Breast epithelium (tissue), 4 donors: ENCODE results near the gene EZH1. TPM values are rescaled to one million over a fixed set of nuclear protein-coding genes. Genes with fewer than 3 reads are reported as not detected.
"Not testable (repeated sequence)": the region's sequence is repeated elsewhere in the genome, so short reads cannot be mapped to it uniquely, and the experiment has no call there.

Experiments used
- DNase-seq, 2 donors: peaks; one replicate each; pipeline ENCODE4 v3.0.0-alpha.2; 2019; ENCODE audit warnings: low spot score in 2 of 2
- H3K27ac ChIP-seq, 2 donors: fragments of 200-600 bp; sonication (generic) in 1 of 2; one replicate each; pipeline ENCODE4 v1.5.1; 2016 to 2019; ENCODE audit warnings: mild to moderate bottlenecking in 1 of 2
- H3K27me3 ChIP-seq, 2 donors: fragments of 200-600 bp; sonication (generic) in 1 of 2; one replicate each; pipeline versions ENCODE4 v1.5.1 to v1.6.0; 2017 to 2019; ENCODE audit warnings: control low read depth in 1 of 2, mild to moderate bottlenecking in 1 of 2
- H3K36me3 ChIP-seq: fragments of 200-600 bp; one replicate; pipeline ENCODE4 v1.5.1; 2019
- H3K4me1 ChIP-seq, 2 donors: fragments of 200-600 bp; sonication (generic); one replicate each; pipeline ENCODE4 v1.5.1; 2016 to 2019; ENCODE audit warnings: control low read depth in 1 of 2
- H3K4me3 ChIP-seq, 3 donors: fragments of 200-600 bp; sonication (generic); 1 replicate in 2 of 3; 2 replicates in 1 of 3; pipeline ENCODE4 v1.5.1; 2016 to 2019; ENCODE audit warnings: mild to moderate bottlenecking in 3 of 3, moderate library complexity in 2 of 3
- H3K9me3 ChIP-seq, 2 donors: fragments of 200-600 bp; sonication (generic) in 1 of 2; one replicate each; pipeline ENCODE4 v1.5.1; 2016 to 2019; ENCODE audit warnings: control low read depth in 1 of 2
- CTCF ChIP-seq, 3 donors: fragments of 450-650 bp; IDR thresholded peaks; one replicate each; pipeline ENCODE4 v1.5.1; 2016 to 2017; ENCODE audit warnings: antibody characterized with exemption in 3 of 3, mild to moderate bottlenecking in 3 of 3, moderate library complexity in 3 of 3
- POLR2A ChIP-seq: fragments of 450-650 bp; IDR thresholded peaks from one replicate; pipeline ENCODE4 v1.6.1; 2016; ENCODE audit warnings: antibody characterized with exemption, mild to moderate bottlenecking, moderate library complexity
- POLR2AphosphoS5 ChIP-seq, 3 donors: sonication (generic); formaldehyde crosslinking; IDR thresholded peaks; one replicate each; pipeline ENCODE4 v1.6.1; 2017; ENCODE audit warnings: antibody characterized with exemption in 3 of 3
- intact Hi-C: fragments of 100-400 bp; cut with DNase I; formaldehyde crosslinking; loops from one replicate; pipeline ENCODE4 v1.15.1; 2023; ENCODE audit warnings: low total_unique reads
- total RNA-seq, 3 donors: library from RNA; depleted of rRNA; stranded (reverse); fragments of >200 nt; gene quantifications; one replicate each; pipeline ENCODE4 v1.1.0, GENCODE V29; 2016

EZH1 gene
- total RNA-seq, 3 donors from 2014 or later: 50.8 to 91.1 (median 70.1) TPM

- H3K9me3 ChIP-seq: no peaks in the 10 kb centered on the region
- H3K4me3 ChIP-seq: peak within 1 kb of the TSS; percentile 67 to 78 (median 76)
- peak within 1 kb of the TSS; percentile 81 to 84 for H3K27ac ChIP-seq
- peak; percentile 61 for TF ChIP-seq POLR2A
- TF ChIP-seq CTCF (IDR thresholded peaks at IDR 0.05): no peak
- TF ChIP-seq POLR2AphosphoS5 (IDR thresholded peaks at IDR 0.05): peak; percentile 86 to 94 (median 88)
- H3K27me3 ChIP-seq: no peaks in the 10 kb centered on the region
- intact Hi-C loops: no loop called here
- H3K36me3 ChIP-seq: peaks cover 3% of the 10 kb centered on the region
- no peaks in the 10 kb centered on the region for H3K4me1 ChIP-seq
- peak; percentile 64 to 70 for DNase-seq
Measured at GRCh38 chr17:42773290-42774035, 28.6 kb upstream of the EZH1 start, which contains the start of gene VPS25. Gene VPS25 (plus strand): TSS chr17:42773449. CDS start chr17:42773476, 27 bp downstream.

DNA sequence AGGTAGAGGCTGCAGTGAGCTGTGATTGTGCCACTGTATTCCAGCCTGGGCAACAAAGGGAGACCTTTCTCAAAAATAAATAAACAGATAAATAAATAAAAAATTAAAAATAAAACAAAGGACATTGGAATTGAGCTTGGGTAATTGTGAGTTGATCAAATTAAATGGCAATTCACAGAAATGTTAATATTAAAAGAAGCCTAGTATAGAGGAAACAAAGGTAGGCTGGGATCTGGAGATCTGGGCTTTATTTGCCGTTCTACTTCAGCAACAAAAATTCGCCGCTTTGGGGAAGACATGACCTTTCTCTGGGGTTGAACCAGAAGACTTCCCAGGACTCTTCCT, 28.1 kb upstream of the EZH1 start:
- intact Hi-C loops: no loop called here
- no peak for DNase-seq
- no peaks in the 10 kb centered on the region for H3K9me3 ChIP-seq
- TF ChIP-seq CTCF (IDR thresholded peaks at IDR 0.05) (no peak), POLR2A (no peak), POLR2AphosphoS5 (IDR thresholded peaks at IDR 0.05) (no peak)
- H3K27ac ChIP-seq: peak overlapping the region; percentile 81 to 84
- no peaks in the 10 kb centered on the region for H3K4me1 ChIP-seq
- no peaks in the 10 kb centered on the region for H3K27me3 ChIP-seq
- H3K36me3 ChIP-seq: no peaks in the 10 kb centered on the region
- peak overlapping the region; percentile 67 to 78 (median 76) for H3K4me3 ChIP-seq

DNA sequence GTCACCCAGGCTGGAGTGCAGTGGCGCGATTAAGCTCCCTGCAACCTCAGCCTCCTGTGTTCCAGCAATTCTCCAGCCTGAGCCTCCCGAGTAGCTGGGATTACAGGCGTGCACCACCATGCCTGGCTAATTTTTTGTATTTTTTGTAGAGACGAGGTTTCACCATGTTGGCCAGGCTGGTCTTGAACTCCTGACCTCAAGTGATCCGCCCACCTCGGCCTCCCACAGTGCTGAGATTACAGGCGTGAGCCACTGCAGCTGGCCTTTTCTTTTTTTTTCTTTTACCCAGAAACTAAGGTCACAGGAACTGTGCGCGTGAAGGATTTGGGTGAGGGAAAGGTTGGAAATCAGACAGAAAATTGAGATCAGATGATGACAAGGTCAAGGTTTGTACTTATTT, 25.1 kb upstream of the EZH1 start:
- intact Hi-C loops, H3K4me1 ChIP-seq, H3K36me3 ChIP-seq, DNase-seq, H3K27me3 ChIP-seq, H3K4me3 ChIP-seq, H3K9me3 ChIP-seq, H3K27ac ChIP-seq: not testable (repeated sequence)

GRCh38 chr17:42768006-42768405, 23.2 kb upstream of the EZH1 start:
- H3K27me3 ChIP-seq, H3K4me3 ChIP-seq, DNase-seq, H3K36me3 ChIP-seq, H3K4me1 ChIP-seq, intact Hi-C loops, H3K9me3 ChIP-seq, H3K27ac ChIP-seq: not testable (repeated sequence)

DNA sequence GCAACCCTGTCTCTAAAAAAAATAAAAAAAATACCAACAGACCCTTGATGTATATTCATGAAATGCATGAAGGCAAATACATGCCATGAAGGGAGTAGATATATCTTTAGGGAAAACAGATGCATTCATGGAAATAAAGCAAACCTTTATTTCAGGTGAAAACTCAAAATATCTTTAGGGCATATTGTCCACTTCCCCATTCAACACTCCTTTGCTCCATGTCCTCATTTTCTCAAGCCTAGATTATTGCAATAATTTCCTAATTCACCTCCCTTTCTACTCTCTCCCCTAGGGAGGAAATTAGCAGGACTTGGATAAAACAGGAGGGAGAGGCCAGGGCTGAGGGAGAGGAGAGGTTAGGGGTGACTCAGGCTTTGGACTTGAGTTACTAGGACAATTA, 22.7 kb upstream of the EZH1 start:
- H3K4me3 ChIP-seq: no peak overlapping the region
- intact Hi-C loops: no loop called here
- TF ChIP-seq CTCF (IDR thresholded peaks at IDR 0.05): no peak
- TF ChIP-seq POLR2A: no peak
- TF ChIP-seq POLR2AphosphoS5 (IDR thresholded peaks at IDR 0.05): no peak
- H3K27ac ChIP-seq: no peak overlapping the region
- no peaks in the 10 kb centered on the region for H3K27me3 ChIP-seq
- no peaks in the 10 kb centered on the region for H3K4me1 ChIP-seq
- no peak for DNase-seq
- no peaks in the 10 kb centered on the region for H3K9me3 ChIP-seq
- H3K36me3 ChIP-seq: no peaks in the 10 kb centered on the region

GRCh38 chr17:42766124-42766523, 21.3 kb upstream of the EZH1 start:
- TF ChIP-seq CTCF (IDR thresholded peaks at IDR 0.05) (no peak), POLR2AphosphoS5 (IDR thresholded peaks at IDR 0.05) (no peak), POLR2A (no peak)
- Histone ChIP-seq H3K4me3 (no peak overlapping the region), H3K36me3 (no peaks in the 10 kb centered on the region), H3K27ac (no peak overlapping the region), H3K9me3 (no peaks in the 10 kb centered on the region), H3K27me3 (no peaks in the 10 kb centered on the region), H3K4me1 (no peaks in the 10 kb centered on the region)
- DNase-seq: no peak
- intact Hi-C loops: no loop called here
